HFFc6 (cell line): ENCODE results near the gene ZNF365. TPM values are rescaled to one million over a fixed set of nuclear protein-coding genes. Genes with fewer than 3 reads are reported as not detected.

ENCODE experiments used
- DNase-seq: peaks from one replicate; pipeline ENCODE4 v3.0.0-alpha.2; 2018
- H3K27ac Mint-ChIP-seq: 2 replicates; pipeline ENCODE4 v1.8.0; 2020; ENCODE audit warnings: mild to moderate bottlenecking, mixed read lengths
- H3K27me3 Mint-ChIP-seq: 2 replicates; pipeline ENCODE4 v1.8.0; 2021; ENCODE audit warnings: mild to moderate bottlenecking, moderate library complexity, mixed read lengths; ENCODE audit not compliant: insufficient read depth
- H3K36me3 Mint-ChIP-seq: 2 replicates; pipeline ENCODE4 v1.8.0; 2021; ENCODE audit warnings: low read depth, mixed read lengths
- H3K4me1 Mint-ChIP-seq: 2 replicates; pipeline ENCODE4 v1.8.0; 2020; ENCODE audit warnings: low read depth, mixed read lengths
- H3K4me3 Mint-ChIP-seq: 2 replicates; pipeline ENCODE4 v1.8.0; 2020; ENCODE audit warnings: mild to moderate bottlenecking, moderate library complexity, mixed read lengths
- H3K9me3 Mint-ChIP-seq: 2 replicates; pipeline ENCODE4 v1.8.0; 2020; ENCODE audit warnings: mild to moderate bottlenecking, mixed read lengths
- total RNA-seq, 6 experiments: library from RNA; stranded (reverse); fragmentation: NEBNext Ultra II Directional; extraction: Animal tissue kit (Norgen Biotek cat#: 25700); gene quantifications; 2 replicates in 1 of 6; 3 replicates in 5 of 6; pipeline ENCODE4 v1.2.3, GENCODE V29; 2021
- TF ChIP-seq, protein P1 (sequence below): fragments of 200-600 bp; sonication (generic); IDR thresholded peaks from 2 replicates; pipeline ENCODE4 v1.5.0; 2021; ENCODE audit warnings: antibody characterized with exemption, mild to moderate bottlenecking

ZNF365 gene
- total RNA-seq, 6 experiments from 2014 or later: 10.2 to 14.7 (median 11.3) TPM

GRCh38 chr10:62422068-62422590, 48.0 kb downstream of the ZNF365 start:
- peak; percentile 96 for DNase-seq
- Mint-ChIP-seq H3K4me1 (peaks cover 69% of the 10 kb centered on the region), H3K27me3 (no peaks in the 10 kb centered on the region), H3K36me3 (no peaks in the 10 kb centered on the region), H3K9me3 (no peaks in the 10 kb centered on the region), H3K27ac (peak overlapping the region; percentile 83), H3K4me3 (peak overlapping the region; percentile 11)
- TF ChIP-seq, protein P1, sequence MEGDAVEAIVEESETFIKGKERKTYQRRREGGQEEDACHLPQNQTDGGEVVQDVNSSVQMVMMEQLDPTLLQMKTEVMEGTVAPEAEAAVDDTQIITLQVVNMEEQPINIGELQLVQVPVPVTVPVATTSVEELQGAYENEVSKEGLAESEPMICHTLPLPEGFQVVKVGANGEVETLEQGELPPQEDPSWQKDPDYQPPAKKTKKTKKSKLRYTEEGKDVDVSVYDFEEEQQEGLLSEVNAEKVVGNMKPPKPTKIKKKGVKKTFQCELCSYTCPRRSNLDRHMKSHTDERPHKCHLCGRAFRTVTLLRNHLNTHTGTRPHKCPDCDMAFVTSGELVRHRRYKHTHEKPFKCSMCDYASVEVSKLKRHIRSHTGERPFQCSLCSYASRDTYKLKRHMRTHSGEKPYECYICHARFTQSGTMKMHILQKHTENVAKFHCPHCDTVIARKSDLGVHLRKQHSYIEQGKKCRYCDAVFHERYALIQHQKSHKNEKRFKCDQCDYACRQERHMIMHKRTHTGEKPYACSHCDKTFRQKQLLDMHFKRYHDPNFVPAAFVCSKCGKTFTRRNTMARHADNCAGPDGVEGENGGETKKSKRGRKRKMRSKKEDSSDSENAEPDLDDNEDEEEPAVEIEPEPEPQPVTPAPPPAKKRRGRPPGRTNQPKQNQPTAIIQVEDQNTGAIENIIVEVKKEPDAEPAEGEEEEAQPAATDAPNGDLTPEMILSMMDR: peak; percentile 59

- Mint-ChIP-seq H3K27me3 (no peaks in the 10 kb centered on the region), H3K36me3 (peaks cover 10% of the 10 kb centered on the region; the same call in 1 of the 2 replicates), H3K4me3 (no peak overlapping the region), H3K27ac (no peak overlapping the region), H3K9me3 (no peaks in the 10 kb centered on the region), H3K4me1 (peaks cover 68% of the 10 kb centered on the region)
- DNase-seq: no peak
- TF ChIP-seq, protein P1: peak; percentile 21; the same call in 1 of the 2 replicates
Observed at GRCh38 chr10:62424026-62424425, 49.9 kb downstream of the ZNF365 start.

- TF ChIP-seq, protein P1: no peak
- H3K4me3 Mint-ChIP-seq: no peak overlapping the region
- DNase-seq: peak; percentile 33
Observed at GRCh38 chr10:62426086-62426485, 51.9 kb downstream of the ZNF365 start.

GRCh38 chr10:62426600-62426999, 52.4 kb downstream of the ZNF365 start:
- Mint-ChIP-seq H3K27me3 (no peaks in the 10 kb centered on the region), H3K4me1 (peaks cover 57% of the 10 kb centered on the region), H3K36me3 (peaks cover 10% of the 10 kb centered on the region; the same call in 1 of the 2 replicates), H3K9me3 (no peaks in the 10 kb centered on the region), H3K4me3 (no peak overlapping the region), H3K27ac (peak overlapping the region; percentile 9; the same call in 1 of the 2 replicates)
- DNase-seq: no peak
- TF ChIP-seq, protein P1: no peak

More at GRCh38 chr10:62426086-62426485, 51.9 kb downstream of the ZNF365 start:
- peaks cover 57% of the 10 kb centered on the region for H3K4me1 Mint-ChIP-seq
- peak overlapping the region; percentile 9; the same call in 1 of the 2 replicates for H3K27ac Mint-ChIP-seq
- H3K27me3 Mint-ChIP-seq: no peaks in the 10 kb centered on the region
- no peaks in the 10 kb centered on the region for H3K9me3 Mint-ChIP-seq
- peaks cover 10% of the 10 kb centered on the region; the same call in 1 of the 2 replicates for H3K36me3 Mint-ChIP-seq

DNA sequence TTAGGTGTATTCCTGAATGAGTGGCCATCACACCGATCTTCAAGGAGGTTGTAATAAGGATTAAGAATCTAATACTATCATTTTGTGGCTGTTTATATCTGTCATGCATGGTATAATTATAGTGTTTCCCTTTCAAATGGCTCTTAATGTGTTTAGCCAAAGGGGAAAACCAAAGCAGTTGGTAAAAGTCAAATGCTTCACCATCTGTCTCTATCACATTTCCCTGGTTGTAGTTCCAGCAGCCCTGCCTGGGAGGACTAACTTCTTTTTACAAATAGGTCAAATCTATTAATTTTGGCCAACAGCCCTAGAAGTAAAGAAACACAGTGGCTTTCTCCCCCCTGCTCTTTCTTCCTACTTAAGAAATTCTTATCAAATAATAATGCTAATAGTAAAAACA, 56.7 kb downstream of the ZNF365 start:
- Mint-ChIP-seq H3K36me3 (peaks cover 10% of the 10 kb centered on the region; the same call in 1 of the 2 replicates), H3K27ac (no peak overlapping the region), H3K4me1 (peaks cover 59% of the 10 kb centered on the region), H3K27me3 (no peaks in the 10 kb centered on the region; the same call in 1 of the 2 replicates), H3K9me3 (no peaks in the 10 kb centered on the region), H3K4me3 (no peak overlapping the region)
- DNase-seq: no peak
- TF ChIP-seq, protein P1: no peak
